Ishikawa (cell line): ENCODE measurements around the gene SNRNP200.

ENCODE experiments used
- CREB1 ChIP-seq: IDR thresholded peaks from 2 replicates; pipeline ENCODE4 v1.6.1; 2012; ENCODE audit warnings: low read depth
- EGR1 ChIP-seq: IDR thresholded peaks from 2 replicates; pipeline ENCODE4 v1.6.1; 2012
- TAF1 ChIP-seq: IDR thresholded peaks from 2 replicates; pipeline ENCODE4 v1.6.1; 2012; ENCODE audit warnings: low read depth, mild to moderate bottlenecking
- YY1 ChIP-seq: IDR thresholded peaks from 2 replicates; pipeline ENCODE4 v1.6.1; 2012; ENCODE audit warnings: low read depth

DNA sequence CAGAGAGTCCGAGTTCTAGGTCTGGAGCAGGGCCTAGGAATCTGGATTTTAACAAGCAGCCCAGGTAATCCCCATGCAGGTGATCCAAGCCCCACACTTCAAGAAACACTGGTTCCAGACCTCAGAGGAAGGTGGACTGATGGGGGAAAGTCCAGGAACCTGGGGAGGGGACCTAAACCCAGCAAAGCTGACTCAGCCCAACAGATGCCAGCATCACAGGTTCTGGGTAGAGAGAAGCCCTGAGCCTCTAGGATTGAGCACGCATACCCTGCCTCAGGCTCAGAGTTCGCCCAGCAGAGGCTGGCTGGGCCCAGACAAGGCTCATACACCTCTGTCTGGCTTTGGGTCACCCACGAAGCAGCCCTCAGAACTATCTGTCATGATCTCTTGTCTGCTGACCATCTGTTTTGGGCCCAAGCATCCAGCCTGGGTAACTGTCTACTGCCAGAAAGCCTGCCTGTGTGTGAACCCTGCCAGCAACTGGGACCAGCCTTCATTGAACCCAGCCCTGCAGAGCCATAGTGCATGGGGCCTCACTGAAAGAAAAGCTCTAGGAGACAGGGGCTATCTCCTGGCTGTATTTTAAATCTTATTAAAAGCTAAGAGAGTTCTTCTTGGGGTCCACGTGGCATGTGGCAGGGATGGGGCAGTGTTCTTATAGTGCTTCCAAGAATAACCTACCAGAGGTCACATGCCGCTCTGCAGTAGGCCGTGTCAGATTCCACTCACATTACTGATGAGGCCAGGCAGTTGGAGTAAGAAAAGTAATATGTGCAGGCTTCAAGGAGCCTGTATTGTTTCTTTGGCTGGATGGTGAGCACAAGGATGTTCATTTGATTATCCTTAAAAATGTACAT lies 47.0 kb downstream of the SNRNP200 start:
- TF ChIP-seq EGR1 (no peak), TAF1 (no peak), YY1 (no peak), CREB1 (no peak)
